ENCODE measurements around the gene SPTAN1.

DNA sequence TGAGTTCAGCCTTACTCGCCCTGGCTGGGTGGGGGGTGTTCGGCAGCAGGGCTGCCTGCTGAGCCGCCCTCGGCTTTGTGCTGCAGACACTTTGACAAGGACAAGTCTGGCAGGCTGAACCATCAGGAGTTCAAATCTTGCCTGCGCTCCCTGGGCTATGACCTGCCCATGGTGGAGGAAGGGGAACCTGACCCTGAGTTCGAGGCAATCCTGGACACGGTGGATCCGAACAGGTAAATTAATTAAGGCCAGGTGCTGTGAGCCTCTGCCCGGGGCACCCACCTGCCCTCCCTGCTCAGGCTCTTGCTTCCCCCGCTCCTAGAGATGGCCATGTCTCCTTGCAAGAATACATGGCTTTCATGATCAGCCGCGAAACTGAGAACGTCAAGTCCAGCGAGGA, 80.1 kb downstream of the SPTAN1 start:
- TF ChIP-seq TARDBP (IDR thresholded peaks at IDR 0.05) (no peak), SUZ12 (IDR thresholded peaks at IDR 0.05) (no peak), L3MBTL2 (conservative IDR thresholded peaks at IDR 0.05) (no peak), LEF1 (IDR thresholded peaks at IDR 0.05; ENCODE audit: borderline replicate concordance) (no peak), ZNF384 (IDR thresholded peaks at IDR 0.05) (no peak), SP1 (IDR thresholded peaks at IDR 0.05) (no peak), FOXA1 (IDR thresholded peaks at IDR 0.05) (no peak)
